Tongue (tissue), 2 donors: Measurements from ENCODE around the gene SUN1. TPM values are rescaled to one million over a fixed set of nuclear protein-coding genes. Genes with fewer than 3 reads are reported as not detected.

Experiments
- DNase-seq: peaks from one replicate; pipeline ENCODE4 v3.0.0-alpha.2; 2015
- total RNA-seq: library from RNA; depleted of rRNA; stranded (reverse); fragments of >200 nt; gene quantifications from one replicate; pipeline ENCODE4 v1.2.3, GENCODE V29; 2014

The SUN1 gene
- total RNA-seq, 1 donor from 2014 or later, result 682 TPM

GRCh38 chr7:908591-909357, 76.5 kb downstream of the SUN1 start:
- DNase-seq, result peak; percentile 72

DNA sequence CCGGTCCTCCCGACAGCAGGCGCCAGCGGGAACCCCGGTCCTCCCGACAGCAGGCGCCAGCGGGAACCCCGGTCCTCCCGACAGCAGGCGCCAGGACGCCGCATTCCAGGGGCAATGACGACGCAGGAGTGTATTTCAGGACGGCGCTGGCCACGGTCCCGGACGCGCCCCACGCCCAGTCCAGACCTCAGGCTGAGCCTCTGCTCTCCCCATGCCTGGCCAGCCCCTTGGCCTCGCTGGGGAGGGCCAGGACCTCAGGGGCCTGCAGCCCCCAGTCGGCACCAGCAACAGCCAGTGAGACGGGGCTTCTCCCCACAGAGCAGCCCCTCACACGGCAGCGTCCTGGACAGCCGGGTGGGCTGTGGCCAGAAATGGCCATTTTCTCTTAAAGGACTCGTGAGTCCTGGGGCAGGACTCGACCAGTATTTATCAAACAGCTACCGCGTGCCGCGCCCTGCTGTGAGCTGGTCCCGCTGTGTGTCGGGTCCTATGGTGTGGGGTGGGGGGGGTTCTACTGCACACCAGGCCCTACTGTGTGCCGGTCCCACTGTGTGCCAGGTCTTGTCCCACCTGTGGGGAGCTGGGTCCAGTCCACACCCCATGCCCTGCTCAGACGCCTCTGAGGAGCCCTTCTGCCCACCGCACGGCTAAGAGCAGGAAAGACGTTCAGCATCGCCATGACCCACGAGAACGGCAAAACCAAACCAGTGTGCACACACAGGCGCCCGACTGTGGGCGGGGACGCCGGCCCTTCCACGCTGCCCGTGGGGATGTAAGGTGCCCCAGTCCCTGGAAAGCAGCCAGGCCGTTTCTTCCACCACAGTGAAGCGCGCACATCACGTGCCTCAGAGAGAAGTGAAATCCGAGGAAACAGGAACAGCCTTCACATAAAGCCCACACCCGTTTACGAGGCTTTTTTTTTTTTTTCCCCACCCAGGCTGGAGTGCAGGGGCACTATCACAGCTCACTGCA, 77.4 kb downstream of the SUN1 start:
- DNase-seq, result peak; percentile 43

GRCh38 chr7:910441-910861, 78.2 kb downstream of the SUN1 start:
- no peak for DNase-seq

DNA sequence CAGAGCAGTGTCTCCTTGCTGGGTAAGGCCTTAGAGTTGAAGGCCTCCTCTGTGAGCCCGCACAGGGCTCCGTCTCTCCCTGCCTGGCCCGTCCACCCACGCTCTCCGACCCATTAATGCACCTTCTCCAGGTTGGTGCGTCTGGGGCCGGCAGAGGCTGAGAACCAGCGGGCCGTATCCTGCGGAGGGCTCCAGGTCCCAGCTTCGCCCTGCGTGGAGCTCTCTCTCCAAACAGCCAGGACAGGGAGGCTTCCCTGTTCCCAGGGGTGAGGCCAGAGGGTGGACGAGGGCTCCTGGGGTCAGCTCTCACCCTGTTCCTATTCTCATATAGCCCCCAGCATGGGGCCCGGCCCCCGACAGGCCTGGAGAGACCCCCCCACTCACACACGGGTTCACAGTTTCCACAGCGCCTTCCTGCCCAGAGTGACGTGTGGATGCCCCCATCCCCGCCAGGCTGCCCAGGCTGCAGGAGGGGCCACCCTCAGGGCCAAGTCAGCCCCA, 78.7 kb downstream of the SUN1 start:
- DNase-seq, result no peak

- DNase-seq, result no peak
Measured at GRCh38 chr7:911791-912480, 79.7 kb downstream of the SUN1 start.

DNA sequence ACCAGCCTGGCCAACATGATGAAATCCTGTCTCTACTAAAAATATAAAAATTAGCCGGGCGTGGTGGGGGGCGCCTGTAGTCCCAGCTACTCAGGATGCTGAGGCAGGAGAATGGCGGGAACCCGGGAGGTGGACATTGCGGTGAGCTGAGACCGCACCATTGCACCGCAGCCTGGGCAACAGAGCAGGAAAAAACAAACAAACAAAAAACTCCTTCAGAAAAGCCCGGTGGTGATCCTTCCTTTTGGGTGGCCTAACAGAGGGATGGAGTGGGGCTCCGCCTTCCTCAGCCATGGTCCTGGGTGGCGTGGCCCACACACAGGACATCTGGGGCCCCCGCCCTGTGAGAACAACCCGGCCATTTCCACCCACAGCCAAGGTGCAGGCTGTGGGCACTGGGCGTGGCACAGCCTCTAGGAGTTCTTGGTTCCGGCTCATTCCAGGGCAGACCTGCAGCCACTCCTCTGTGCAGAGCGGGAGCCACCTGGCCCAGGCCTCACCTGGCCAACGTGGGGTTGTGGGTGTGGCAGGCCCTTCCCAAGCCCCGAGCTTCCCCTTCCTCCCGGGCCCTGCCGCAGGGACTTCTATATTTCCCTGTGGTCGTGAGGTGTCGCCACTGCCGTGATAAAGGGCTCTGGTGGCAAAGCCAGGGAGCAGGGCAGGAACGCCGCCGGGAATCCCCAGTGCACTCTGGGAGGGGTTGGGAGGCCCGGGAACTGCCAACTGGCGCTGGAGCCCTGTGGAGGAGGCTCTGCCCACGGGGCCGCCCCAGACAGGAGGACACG, 81.7 kb downstream of the SUN1 start:
- no peak for DNase-seq

DNA sequence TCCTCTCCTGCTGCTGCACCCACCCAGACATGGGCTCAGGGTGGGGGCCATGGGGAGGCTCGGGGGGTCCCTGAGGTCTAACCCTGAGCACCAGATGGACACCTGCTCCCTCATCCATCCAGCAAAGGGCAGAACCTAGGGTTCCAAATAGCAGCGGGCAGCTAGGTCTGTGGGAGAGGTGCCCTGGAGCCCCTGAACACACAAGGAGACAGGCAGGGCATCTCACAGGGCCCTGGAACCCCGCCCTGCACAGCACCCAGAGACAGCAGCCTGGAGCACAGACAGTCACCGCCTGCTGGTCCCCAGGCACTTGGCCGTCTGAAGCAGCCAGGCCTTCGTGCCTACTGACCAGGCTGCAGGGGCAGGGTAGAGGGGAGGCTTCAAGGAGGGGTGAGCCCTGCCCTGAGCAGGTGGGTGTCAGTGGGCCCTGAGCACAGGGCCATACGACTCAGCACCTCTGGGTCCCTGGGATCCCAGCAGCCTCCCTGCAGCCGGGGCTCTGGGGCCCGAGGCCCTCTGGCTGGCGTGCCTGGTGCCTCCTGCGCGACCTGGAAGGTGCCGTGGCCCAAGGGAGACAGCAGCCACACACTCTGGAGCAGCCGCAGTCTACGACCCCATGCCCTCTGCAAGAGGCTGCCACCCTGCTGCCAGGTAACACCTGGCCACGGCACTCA, 82.4 kb downstream of the SUN1 start:
- no peak for DNase-seq

DNA sequence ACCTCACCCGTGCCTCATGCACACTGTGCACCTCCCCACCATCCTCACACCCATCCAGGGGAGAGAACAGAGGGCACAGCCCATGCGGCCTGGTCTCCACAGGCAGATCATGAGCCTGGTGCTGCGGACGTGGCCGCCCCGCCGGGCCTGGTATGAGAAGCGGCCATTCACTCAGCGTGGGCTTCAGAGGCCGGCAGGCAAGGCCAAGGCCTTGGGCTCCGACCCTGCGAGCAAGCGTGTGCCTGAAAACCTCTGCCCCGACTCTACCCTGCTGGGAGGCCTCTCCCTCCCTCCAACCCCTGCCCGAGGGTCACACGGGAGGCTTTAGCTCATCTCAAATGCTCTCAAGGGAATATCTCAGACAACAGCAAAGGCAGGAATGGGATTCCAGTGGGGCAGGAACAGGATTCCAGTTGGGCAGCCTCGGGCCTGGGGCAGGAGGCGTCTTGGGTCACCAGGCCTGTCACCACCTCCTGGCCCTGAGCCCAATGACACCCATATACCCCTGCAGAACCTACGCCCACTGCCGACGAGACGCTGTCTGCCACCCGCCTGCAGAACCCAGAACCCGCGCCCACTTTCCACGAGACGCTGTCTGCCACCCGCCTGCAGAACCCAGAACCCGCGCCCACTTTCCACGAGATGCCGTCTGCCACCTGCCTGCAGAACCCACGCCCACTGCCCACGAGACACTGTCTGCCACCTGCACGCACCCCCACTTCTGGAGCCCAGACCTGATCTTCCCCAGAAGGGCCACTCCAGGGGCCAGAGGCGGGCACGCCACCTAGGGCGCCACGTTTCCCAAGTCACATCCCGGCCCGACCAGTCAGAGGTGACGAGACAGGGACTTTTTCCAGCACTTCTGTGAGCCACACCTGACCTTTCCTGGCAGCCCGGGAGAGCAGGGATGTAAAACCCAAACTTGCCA, 83.3 kb downstream of the SUN1 start:
- DNase-seq, result no peak

GRCh38 chr7:916291-916941, 84.1 kb downstream of the SUN1 start:
- DNase-seq, result peak; percentile 34

DNA sequence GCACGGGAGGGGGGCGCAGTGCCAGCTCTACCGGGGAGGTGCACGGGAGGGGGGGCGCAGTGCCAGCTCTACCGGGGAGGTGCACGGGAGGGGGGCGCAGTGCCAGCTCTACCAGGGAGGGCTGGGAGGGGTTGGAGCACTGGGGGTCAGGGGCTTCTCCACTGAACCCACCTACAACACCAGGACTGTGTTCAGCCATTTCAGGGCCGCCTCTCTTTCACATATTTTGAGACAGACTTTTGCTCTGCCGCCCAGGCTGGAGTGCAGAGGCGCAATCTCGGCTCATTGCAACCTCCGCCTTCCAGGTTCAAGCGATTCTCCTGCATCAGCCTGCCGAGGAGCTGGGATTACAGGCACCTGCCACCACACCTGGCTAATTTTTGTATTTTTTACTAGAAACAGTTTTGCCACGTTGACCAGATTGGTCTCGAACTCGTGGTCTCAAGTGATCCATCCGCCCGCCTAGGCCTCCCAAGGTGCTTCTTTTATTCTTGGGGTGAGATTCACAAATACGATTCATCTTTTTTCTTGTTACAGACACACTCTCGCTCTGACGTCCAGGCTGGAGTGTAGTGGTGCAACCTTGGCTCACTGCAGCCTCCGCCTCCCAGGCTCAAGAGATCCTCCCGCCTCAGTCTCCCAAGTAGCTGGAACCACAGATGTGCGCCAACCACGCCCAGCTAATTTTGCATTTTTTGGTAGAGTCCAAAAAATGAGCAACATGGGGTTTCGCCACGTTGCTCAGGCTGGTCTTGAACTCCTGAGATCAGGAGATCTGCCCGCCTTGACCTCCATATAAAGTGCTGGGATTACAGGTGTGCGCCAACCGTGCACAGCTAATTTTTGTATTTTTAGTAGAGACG, 85.2 kb downstream of the SUN1 start:
- no peak for DNase-seq

GRCh38 chr7:918118-918425, 85.8 kb downstream of the SUN1 start:
- no peak for DNase-seq

- DNase-seq, result no peak
Measured at GRCh38 chr7:918441-919113, 86.3 kb downstream of the SUN1 start.

GRCh38 chr7:919114-919442, 86.8 kb downstream of the SUN1 start:
- DNase-seq, result no peak

DNA sequence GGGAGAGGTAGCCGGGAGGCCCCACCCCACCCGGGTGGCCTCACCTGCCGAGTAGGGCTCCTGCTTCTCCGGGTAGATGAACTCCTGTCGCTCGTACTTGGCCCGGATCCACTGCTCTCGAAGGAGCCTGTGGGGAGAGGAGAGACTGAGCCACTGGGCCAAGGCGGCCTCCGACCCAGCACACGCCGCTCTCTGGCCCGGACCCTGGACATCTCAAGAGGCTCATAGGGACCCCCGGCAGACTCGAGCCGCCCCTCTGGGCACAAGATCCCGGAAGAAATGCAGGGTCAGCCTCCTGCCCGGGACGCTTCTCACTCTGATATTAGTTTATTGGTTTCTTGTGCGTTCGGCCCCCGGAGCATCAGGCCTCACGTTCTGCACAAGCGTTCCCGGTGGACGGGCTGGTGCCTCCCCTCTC, 87.7 kb downstream of the SUN1 start:
- DNase-seq, result no peak

GRCh38 chr7:920351-921070, 88.2 kb downstream of the SUN1 start:
- DNase-seq, result no peak

- DNase-seq, result no peak
Measured at GRCh38 chr7:921071-921461, 88.8 kb downstream of the SUN1 start.

DNA sequence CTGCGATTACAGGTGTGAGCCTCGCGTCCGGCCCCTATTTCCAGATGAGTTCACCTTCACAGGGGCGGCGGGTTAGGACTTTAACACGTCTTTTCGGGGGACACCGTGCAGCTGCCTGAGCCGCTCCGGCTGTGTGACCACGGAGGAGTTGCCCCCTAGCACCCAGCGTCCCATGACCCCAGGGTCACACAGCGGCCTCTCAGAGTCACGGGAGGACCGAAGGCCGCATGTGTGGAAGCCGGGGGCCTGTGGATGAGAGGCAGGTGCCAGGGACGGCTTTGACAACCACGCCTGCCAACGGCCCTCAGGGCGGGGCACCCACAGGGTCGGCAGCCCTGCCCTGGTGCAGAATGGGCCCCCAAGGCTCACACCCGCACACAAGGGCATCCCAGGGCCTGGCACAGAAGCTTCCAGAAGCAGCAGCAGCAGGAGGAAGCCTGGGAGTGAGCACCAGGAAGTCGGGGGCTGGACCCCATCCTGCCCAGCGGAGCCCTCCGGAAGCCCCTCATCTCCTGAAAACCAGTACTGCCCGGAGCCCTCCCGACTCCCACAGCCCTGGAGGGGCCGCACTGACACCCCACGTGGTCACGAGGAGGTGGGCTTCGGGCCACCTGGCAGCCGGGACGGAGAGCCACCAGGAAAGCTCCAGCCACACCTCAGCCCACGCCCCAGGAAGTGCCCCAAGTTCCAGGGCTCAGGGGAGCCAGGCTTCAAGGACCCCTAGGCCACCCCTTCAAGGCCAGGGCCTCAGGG, 89.5 kb downstream of the SUN1 start:
- DNase-seq, result no peak
